Thyroid gland (tissue), 4 donors: Measurements from ENCODE around the gene RSRC1. TPM values are rescaled to one million over a fixed set of nuclear protein-coding genes. Genes with fewer than 3 reads are reported as not detected.

Experiments used
- DNase-seq, 2 donors: peaks; one replicate each; pipeline ENCODE4 v3.0.0-alpha.2; 2019
- H3K27ac ChIP-seq, 3 donors: fragments of 200-600 bp; sonication (generic); 1 replicate in 2 of 3; 2 replicates in 1 of 3; pipeline ENCODE4 v1.5.1; 2016 to 2019; ENCODE audit warnings: mild to moderate bottlenecking in 1 of 3, moderate library complexity in 1 of 3
- H3K27me3 ChIP-seq: fragments of 200-600 bp; sonication (generic); one replicate; pipeline ENCODE4 v1.5.1; 2019
- H3K36me3 ChIP-seq, 2 donors: fragments of 200-600 bp; sonication (generic); one replicate each; pipeline ENCODE4 v1.5.1; 2016 to 2019
- H3K4me1 ChIP-seq, 2 donors: fragments of 200-600 bp; sonication (generic); one replicate each; pipeline ENCODE4 v1.5.1; 2017 to 2019
- H3K4me3 ChIP-seq, 3 donors: fragments of 200-600 bp; sonication (generic); replicated peaks in 1 of 3; 1 replicate in 2 of 3; 2 replicates in 1 of 3; pipeline ENCODE4 v1.5.1; 2016; ENCODE audit warnings: mild to moderate bottlenecking in 1 of 3
- H3K9me3 ChIP-seq: fragments of 200-600 bp; sonication (generic); one replicate; pipeline ENCODE4 v1.5.1; 2017
- CTCF ChIP-seq, 6 experiments: fragments of 200-600 bp in 3 of 6; fragments of 450-650 bp in 3 of 6; sonication (generic) in 3 of 6; IDR thresholded peaks; one replicate each; pipeline ENCODE4 v1.5.1; 2016 to 2019; ENCODE audit warnings: antibody characterized with exemption in 6 of 6, mild to moderate bottlenecking in 2 of 6, inconsistent platforms in 1 of 6, moderate library complexity in 1 of 6
- POLR2A ChIP-seq, 2 donors: fragments of 450-650 bp; IDR thresholded peaks; one replicate each; pipeline ENCODE4 v1.6.1; 2017; ENCODE audit warnings: antibody characterized with exemption in 2 of 2, mild to moderate bottlenecking in 2 of 2, moderate library complexity in 1 of 2
- WGBS, 2 donors: methylation state at CpG; one replicate each; pipeline ENCODE4 v1.1.5; 2017; 5-methylcytosine and 5-hydroxymethylcytosine counted together
- intact Hi-C: fragments of 100-400 bp; cut with DNase I; formaldehyde crosslinking; loops from one replicate; pipeline ENCODE4 v1.15.1; 2023
- total RNA-seq, 4 donors: library from RNA; depleted of rRNA; stranded (reverse); fragments of >200 nt; gene quantifications; one replicate each; pipeline ENCODE4 v1.2.3, GENCODE V29; 2016

RSRC1 gene
- total RNA-seq, 4 donors from 2014 or later: 51.7 to 65.4 (median 59.9) TPM

- intact Hi-C loops: no loop called here
- TF ChIP-seq CTCF (IDR thresholded peaks at IDR 0.05) (no peak), POLR2A (IDR thresholded peaks at IDR 0.05) (no peak)
- Histone ChIP-seq H3K27me3 (no peaks in the 10 kb centered on the region), H3K4me1 (no peaks in the 10 kb centered on the region), H3K27ac (no peak overlapping the region), H3K9me3 (no peaks in the 10 kb centered on the region), H3K36me3 (no peaks in the 10 kb centered on the region), H3K4me3 (no peak overlapping the region)
- DNase-seq: no peak
- 94% methylated on average over 1 of the region's 1 CpG for WGBS, 2 donors
Observed at GRCh38 chr3:158233791-158234190, 123.9 kb downstream of the RSRC1 start.

- TF ChIP-seq POLR2A (IDR thresholded peaks at IDR 0.05) (no peak), CTCF (IDR thresholded peaks at IDR 0.05) (no peak)
- no peaks in the 10 kb centered on the region for H3K27me3 ChIP-seq
- 90 to 97% methylated on average over 1 of the region's 1 CpG for WGBS, 2 donors
- no peaks in the 10 kb centered on the region for H3K4me1 ChIP-seq
- DNase-seq: no peak
- no peak overlapping the region for H3K4me3 ChIP-seq
- no peak overlapping the region for H3K27ac ChIP-seq
- no peaks in the 10 kb centered on the region for H3K36me3 ChIP-seq
- no peaks in the 10 kb centered on the region for H3K9me3 ChIP-seq
- intact Hi-C loops: no loop called here
Observed at GRCh38 chr3:158244274-158244673, 134.4 kb downstream of the RSRC1 start.

- H3K36me3 ChIP-seq: no peaks in the 10 kb centered on the region
- no peak for DNase-seq
- no peak overlapping the region for H3K27ac ChIP-seq
- H3K9me3 ChIP-seq: no peaks in the 10 kb centered on the region
- TF ChIP-seq CTCF (IDR thresholded peaks at IDR 0.05): no peak
- no peak for TF ChIP-seq POLR2A (IDR thresholded peaks at IDR 0.05)
- 93 to 96% methylated on average over 3 of the region's 3 CpGs for WGBS, 2 donors
- intact Hi-C loops: no loop called here
- H3K4me1 ChIP-seq: no peaks in the 10 kb centered on the region
- H3K27me3 ChIP-seq: no peaks in the 10 kb centered on the region
- H3K4me3 ChIP-seq: no peak overlapping the region
Observed at GRCh38 chr3:158247288-158247687, 137.4 kb downstream of the RSRC1 start.

- Histone ChIP-seq H3K9me3 (no peaks in the 10 kb centered on the region), H3K27me3 (no peaks in the 10 kb centered on the region), H3K4me3 (no peak overlapping the region), H3K36me3 (no peaks in the 10 kb centered on the region), H3K27ac (no peak overlapping the region), H3K4me1 (no peaks in the 10 kb centered on the region)
- intact Hi-C loops: no loop called here
- no peak for DNase-seq
- no peak for TF ChIP-seq CTCF (IDR thresholded peaks at IDR 0.05)
Observed at GRCh38 chr3:158248261-158248660, 138.4 kb downstream of the RSRC1 start.

DNA sequence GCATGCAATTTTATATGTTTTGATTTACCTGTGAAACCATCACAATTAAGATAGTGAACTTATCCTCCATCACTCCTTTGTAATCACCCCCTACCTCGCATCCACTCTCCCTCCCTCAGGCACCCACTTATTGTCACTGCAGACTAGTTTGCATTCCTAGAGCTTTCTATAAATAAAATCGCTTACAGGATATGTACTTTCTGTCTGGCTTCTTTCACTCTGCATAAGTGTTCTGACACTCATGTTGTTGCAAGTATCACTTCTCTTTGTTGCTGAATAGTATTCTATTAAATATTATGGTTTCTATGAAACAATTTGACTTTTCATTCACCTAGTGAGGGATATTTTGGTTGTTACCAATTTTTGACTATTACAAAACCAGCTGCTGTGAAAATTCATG lies 139.3 kb downstream of the RSRC1 start:
- intact Hi-C loops: no loop called here
- TF ChIP-seq POLR2A (IDR thresholded peaks at IDR 0.05): no peak
- no peak for TF ChIP-seq CTCF (IDR thresholded peaks at IDR 0.05)
- no peaks in the 10 kb centered on the region for H3K27me3 ChIP-seq
- no peak for DNase-seq
- no peak overlapping the region for H3K4me3 ChIP-seq
- no peaks in the 10 kb centered on the region for H3K4me1 ChIP-seq
- H3K36me3 ChIP-seq: no peaks in the 10 kb centered on the region
- H3K27ac ChIP-seq: no peak overlapping the region
- H3K9me3 ChIP-seq: no peaks in the 10 kb centered on the region
- 85 to 90% methylated on average over 2 of the region's 2 CpGs for WGBS, 2 donors
